ENCODE results near the gene TMEM53. TPM values are rescaled to one million over a fixed set of nuclear protein-coding genes. Genes with fewer than 3 reads are reported as not detected.

TMEM53 gene
- total RNA-seq, 1 experiment from 2014 or later: 9.3 TPM

DNA sequence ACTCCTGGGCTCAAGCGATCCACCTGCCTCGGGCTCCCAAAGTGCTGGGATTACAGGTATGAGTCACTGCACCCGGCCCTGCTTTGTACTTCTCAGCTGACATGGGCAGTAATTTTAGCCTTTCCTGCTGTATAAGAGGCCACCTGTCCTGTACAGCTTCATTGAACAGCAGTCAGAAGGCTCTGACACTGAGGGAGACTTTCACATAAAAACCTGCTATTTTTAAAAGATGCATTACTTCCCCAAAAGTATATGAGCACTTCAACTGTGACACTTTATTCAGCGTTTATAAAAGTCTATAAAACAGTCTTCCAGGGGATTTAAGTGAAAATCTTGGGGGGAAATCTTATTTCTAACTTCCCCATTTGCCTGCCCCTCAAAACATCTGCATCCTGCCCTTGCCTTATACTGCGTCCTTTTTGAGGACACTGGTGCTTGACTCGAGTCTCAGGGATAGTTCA is 39.1 kb upstream of the TMEM53 start:
- Histone ChIP-seq H3K27ac (ENCODE audit: low read length) (no peak overlapping the region), H3F3A (ENCODE audit: low read length, unreplicated experiment) (no peaks in the 10 kb centered on the region), H2AFZ (ENCODE audit: low read length) (no peak overlapping the region), H3K9me3 (ENCODE audit: low read length) (no peaks in the 10 kb centered on the region), H3K4me3 (ENCODE audit: low read length) (no peak overlapping the region), H3K4me2 (ENCODE audit: low read length) (peak overlapping the region; percentile 16), H4K20me1 (ENCODE audit: low read length) (no peaks in the 10 kb centered on the region), H3K9ac (ENCODE audit: low read length) (no peak overlapping the region), H3K36me3 (ENCODE audit: low read depth, low read length) (no peaks in the 10 kb centered on the region), H3K9me2 (replicated peaks; ENCODE audit: low read length) (no peaks in the 10 kb centered on the region), H3K79me2 (ENCODE audit: low read length) (no peaks in the 10 kb centered on the region), H3K27me3 (ENCODE audit: low read length) (no peaks in the 10 kb centered on the region), H3K4me1 (ENCODE audit: insufficient read depth, low read length) (peaks cover 18% of the 10 kb centered on the region)
- ATAC-seq (peak; percentile 92), DNase-seq (peak; percentile 71)
- ChIA-PET CTCF (no interaction called here), POLR2A (ENCODE audit: unreplicated experiment) (no interaction called here)
- intact Hi-C loops (cut with micrococcal nuclease): no loop called here
- no TSS peak for BruUV-seq (replicated peaks)
- TF ChIP-seq EZH2phosphoT487 (IDR thresholded peaks at IDR 0.05; ENCODE audit: borderline replicate concordance, low read length) (no peak), EZH2 (IDR thresholded peaks at IDR 0.05; ENCODE audit: low read length, unreplicated experiment) (no peak)
- TF ChIP-seq, protein P1, sequence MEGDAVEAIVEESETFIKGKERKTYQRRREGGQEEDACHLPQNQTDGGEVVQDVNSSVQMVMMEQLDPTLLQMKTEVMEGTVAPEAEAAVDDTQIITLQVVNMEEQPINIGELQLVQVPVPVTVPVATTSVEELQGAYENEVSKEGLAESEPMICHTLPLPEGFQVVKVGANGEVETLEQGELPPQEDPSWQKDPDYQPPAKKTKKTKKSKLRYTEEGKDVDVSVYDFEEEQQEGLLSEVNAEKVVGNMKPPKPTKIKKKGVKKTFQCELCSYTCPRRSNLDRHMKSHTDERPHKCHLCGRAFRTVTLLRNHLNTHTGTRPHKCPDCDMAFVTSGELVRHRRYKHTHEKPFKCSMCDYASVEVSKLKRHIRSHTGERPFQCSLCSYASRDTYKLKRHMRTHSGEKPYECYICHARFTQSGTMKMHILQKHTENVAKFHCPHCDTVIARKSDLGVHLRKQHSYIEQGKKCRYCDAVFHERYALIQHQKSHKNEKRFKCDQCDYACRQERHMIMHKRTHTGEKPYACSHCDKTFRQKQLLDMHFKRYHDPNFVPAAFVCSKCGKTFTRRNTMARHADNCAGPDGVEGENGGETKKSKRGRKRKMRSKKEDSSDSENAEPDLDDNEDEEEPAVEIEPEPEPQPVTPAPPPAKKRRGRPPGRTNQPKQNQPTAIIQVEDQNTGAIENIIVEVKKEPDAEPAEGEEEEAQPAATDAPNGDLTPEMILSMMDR (conservative IDR thresholded peaks at IDR 0.05; ENCODE audit: low read depth, low read length): no peak

DNA sequence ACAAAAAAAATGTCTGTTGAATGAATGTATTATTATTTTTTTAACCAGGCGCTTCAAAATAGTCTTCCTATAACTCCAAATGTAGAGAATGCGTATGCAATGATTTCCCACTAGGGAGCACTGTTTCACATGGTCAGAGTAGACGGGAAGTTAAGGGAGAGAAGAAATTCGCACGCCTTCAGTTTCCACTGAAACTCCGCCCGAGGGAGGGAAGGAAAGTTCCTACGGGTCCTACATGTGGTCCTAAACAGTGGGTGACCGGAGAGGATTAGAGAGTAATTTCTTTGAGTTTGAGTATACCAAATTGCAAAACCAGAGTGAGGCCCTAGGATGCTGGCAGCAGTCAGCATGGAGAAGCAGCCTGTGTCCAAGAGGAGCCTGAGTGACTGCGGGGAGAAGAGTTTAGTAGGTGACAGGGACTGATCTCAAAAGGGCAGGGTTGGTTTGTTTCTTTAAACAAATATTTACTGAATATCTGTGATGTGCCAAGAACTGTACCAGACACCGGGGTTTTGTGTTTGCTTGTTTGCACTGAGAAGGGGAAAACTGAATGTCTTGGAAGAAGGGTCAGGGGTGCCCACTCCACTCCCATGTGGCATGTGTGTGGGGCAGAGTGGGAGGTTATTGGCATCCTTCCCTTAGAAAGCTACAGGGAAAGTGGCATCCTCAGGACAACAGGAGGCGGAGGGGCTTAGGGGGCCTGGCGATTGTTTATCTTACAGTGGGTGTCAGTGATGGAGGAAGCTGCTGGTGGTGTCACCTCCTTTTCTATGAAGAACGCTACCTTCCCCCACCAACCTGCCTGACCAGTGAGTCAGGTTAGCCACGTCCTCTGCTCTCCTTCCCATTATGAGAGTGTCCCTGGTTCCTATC is 33.9 kb upstream of the TMEM53 start:
- no peaks in the 10 kb centered on the region for H4K20me1 ChIP-seq (ENCODE audit: low read length)
- H3K27ac ChIP-seq (ENCODE audit: low read length): peak overlapping the region; percentile 88
- no peaks in the 10 kb centered on the region for H3K36me3 ChIP-seq (ENCODE audit: low read depth, low read length)
- no peaks in the 10 kb centered on the region for H3K79me2 ChIP-seq (ENCODE audit: low read length)
- H3K9me3 ChIP-seq (ENCODE audit: low read length): no peaks in the 10 kb centered on the region
- no peaks in the 10 kb centered on the region for H3K9me2 ChIP-seq (replicated peaks; ENCODE audit: low read length)
- DNase-seq: peak; percentile 57
- no peaks in the 10 kb centered on the region for H3K27me3 ChIP-seq (ENCODE audit: low read length)
- peaks cover 35% of the 10 kb centered on the region for H3K4me1 ChIP-seq (ENCODE audit: insufficient read depth, low read length)
- H3K9ac ChIP-seq (ENCODE audit: low read length): no peak overlapping the region
- no TSS peak for BruUV-seq (replicated peaks)
- H3K4me3 ChIP-seq (ENCODE audit: low read length): no peak overlapping the region
- TF ChIP-seq, protein P1 (conservative IDR thresholded peaks at IDR 0.05; ENCODE audit: low read depth, low read length): peak; percentile 51; the same call in 1 of the 2 replicates
- TF ChIP-seq EZH2phosphoT487 (IDR thresholded peaks at IDR 0.05; ENCODE audit: borderline replicate concordance, low read length): no peak
- peak overlapping the region; percentile 12; the same call in 1 of the 2 replicates for H3K4me2 ChIP-seq (ENCODE audit: low read length)
- ATAC-seq: no peak
- ChIA-PET CTCF (no interaction called here), POLR2A (ENCODE audit: unreplicated experiment) (no interaction called here)
- no peak overlapping the region for H2AFZ ChIP-seq (ENCODE audit: low read length)
- H3F3A ChIP-seq (ENCODE audit: low read length, unreplicated experiment): peaks cover 4% of the 10 kb centered on the region
- intact Hi-C loops (cut with micrococcal nuclease): loop anchor here (5.0 kb wide), 1 partner anchor 36 kb away; the partner anchor contains the start of genes ARMH1 and TMEM53
